GM19463 (cell line): Measurements from ENCODE around the gene CBR3.

ENCODE experiments used
- ATAC-seq: cut with Tn5 transposase; IDR thresholded peaks from one replicate; pipeline ENCODE4 v1.9.1; 2021; ENCODE audit warnings: mild to moderate bottlenecking, moderate library complexity; ENCODE audit not compliant: unreplicated experiment

The CBR3 gene

GRCh38 chr21:36179145-36179544, 44.3 kb downstream of the CBR3 start:
- ATAC-seq: no peak

- ATAC-seq: no peak
These were observed 46.1 kb downstream of the CBR3 start for GRCh38 chr21:36180963-36181362.

- no peak for ATAC-seq
These were observed 48.4 kb downstream of the CBR3 start for GRCh38 chr21:36183144-36183795.

- ATAC-seq: no peak
These were observed 49.7 kb downstream of the CBR3 start for GRCh38 chr21:36184545-36184944.

- ATAC-seq: no peak
These were observed 50.6 kb downstream of the CBR3 start for GRCh38 chr21:36185523-36185922.

- no peak for ATAC-seq
These were observed 51.2 kb downstream of the CBR3 start for GRCh38 chr21:36186081-36186480.

- no peak for ATAC-seq
These were observed 51.9 kb downstream of the CBR3 start for GRCh38 chr21:36186506-36187399.

GRCh38 chr21:36188081-36188681, 53.3 kb downstream of the CBR3 start:
- ATAC-seq: no peak

GRCh38 chr21:36188937-36189336, 54.1 kb downstream of the CBR3 start:
- ATAC-seq: no peak

- ATAC-seq: no peak
These were observed 55.9 kb downstream of the CBR3 start for GRCh38 chr21:36190736-36191135.

- no peak for ATAC-seq
These were observed 58.3 kb downstream of the CBR3 start for GRCh38 chr21:36193200-36193599.

GRCh38 chr21:36194024-36194423, 59.1 kb downstream of the CBR3 start:
- no peak for ATAC-seq

GRCh38 chr21:36195613-36196012, 60.7 kb downstream of the CBR3 start:
- no peak for ATAC-seq
